H1 (cell line): ENCODE measurements around the gene ALDH3A1. TPM values are rescaled to one million over a fixed set of nuclear protein-coding genes. Genes with fewer than 3 reads are reported as not detected.

ENCODE experiments used
- CTCF ChIA-PET: fragments of 300-600 bp; sonication (Branson Sonifier 250); formaldehyde crosslinking; loops from one replicate; lab custom pipeline; 2021; ENCODE audit not compliant: partially characterized antibody; lab: Charles Lee
- POLR2A ChIA-PET: fragments of 300-600 bp; sonication (Branson Sonifier 250); formaldehyde crosslinking; loops from one replicate; lab custom pipeline; 2021; ENCODE audit warnings: inconsistent platforms; ENCODE audit not compliant: partially characterized antibody; lab: Charles Lee
- DNase-seq, 2 experiments: peaks; one replicate each; pipeline versions ENCODE4 v3.0.0 to v3.0.0-alpha.2; 2010 to 2022; ENCODE audit warnings: low spot score in 2 of 2, low read depth in 1 of 2, mixed read lengths in 1 of 2
- FAIRE-seq: peaks from 2 replicates; lab custom pipeline; 2011; peaks lifted over from hg19 to GRCh38; lab: Jason Lieb, UNC
- H2AFZ ChIP-seq: 2 replicates; pipeline ENCODE4 v1.8.1; 2012; ENCODE audit warnings: low read length, inconsistent platforms
- H2AK5ac ChIP-seq: 2 replicates; pipeline ENCODE4 v1.6.1; 2013; ENCODE audit warnings: low read depth, low read length
- H2BK120ac ChIP-seq: replicated peaks from 2 replicates; pipeline ENCODE3; 2013; ENCODE audit warnings: low read depth, low read length, inconsistent platforms
- H2BK12ac ChIP-seq: 2 replicates; pipeline ENCODE4 v1.6.1; 2013; ENCODE audit warnings: low read depth, low read length
- H2BK15ac ChIP-seq: 2 replicates; pipeline ENCODE4 v1.6.1; 2013; ENCODE audit warnings: low read length
- H2BK20ac ChIP-seq: 2 replicates; pipeline ENCODE4 v1.6.1; 2013; ENCODE audit warnings: low read length
- H2BK5ac ChIP-seq: 2 replicates; pipeline ENCODE4 v1.6.1; 2013; ENCODE audit warnings: low read depth, low read length
- H3K14ac ChIP-seq: 2 replicates; pipeline ENCODE4 v1.6.1; 2013; ENCODE audit warnings: inconsistent platforms; ENCODE audit not compliant: insufficient read length
- H3K18ac ChIP-seq: 2 replicates; pipeline ENCODE4 v1.6.1; 2013; ENCODE audit warnings: low read length; ENCODE audit errors: extremely low read depth
- H3K23ac ChIP-seq: 2 replicates; pipeline ENCODE4 v1.6.1; 2013; ENCODE audit warnings: inconsistent platforms; ENCODE audit not compliant: insufficient read length
- H3K23me2 ChIP-seq: 2 replicates; pipeline ENCODE4 v1.6.1; 2013; ENCODE audit warnings: low read depth, low read length
- H3K27ac ChIP-seq: 2 replicates; pipeline ENCODE4 v1.6.1; 2011; ENCODE audit warnings: low read depth, low read length, inconsistent platforms
- H3K27me3 ChIP-seq, 4 experiments: replicated peaks in 1 of 4; 1 replicate in 1 of 4; 2 replicates in 3 of 4; pipeline versions ENCODE4 v1.6.1 to v1.8.1; 2011 to 2013; ENCODE audit warnings: low read length in 3 of 4, mild to moderate bottlenecking in 3 of 4, inconsistent platforms in 2 of 4, mixed read lengths in 2 of 4, moderate library complexity in 1 of 4; ENCODE audit not compliant: control insufficient read depth in 3 of 4, insufficient read depth in 3 of 4; ENCODE audit errors: extremely low read depth in 1 of 4
- H3K36me3 ChIP-seq, 4 experiments: 2 replicates each; pipeline versions ENCODE4 v1.6.1 to v1.8.1; 2011 to 2013; ENCODE audit warnings: mild to moderate bottlenecking in 4 of 4, low read length in 3 of 4, moderate library complexity in 2 of 4, control low read depth in 1 of 4, inconsistent platforms in 1 of 4; ENCODE audit not compliant: insufficient read depth in 4 of 4, control insufficient read depth in 2 of 4
- H3K4ac ChIP-seq: replicated peaks from 2 replicates; pipeline ENCODE3; 2013; ENCODE audit warnings: low read length, low read depth, mixed read lengths, inconsistent platforms; ENCODE audit not compliant: insufficient read length
- H3K4me1 ChIP-seq, 4 experiments: replicated peaks in 1 of 4; 1 replicate in 1 of 4; 2 replicates in 3 of 4; pipeline versions ENCODE4 v1.6.1 to v1.8.1; 2011 to 2013; ENCODE audit warnings: low read length in 3 of 4, inconsistent platforms in 2 of 4, mixed read lengths in 1 of 4; ENCODE audit not compliant: insufficient read depth in 4 of 4, control insufficient read depth in 3 of 4
- H3K4me2 ChIP-seq, 2 experiments: 2 replicates each; pipeline versions ENCODE4 v1.6.1 to v1.8.1; 2011 to 2013; ENCODE audit warnings: low read depth in 2 of 2, low read length in 2 of 2, control low read depth in 1 of 2, inconsistent platforms in 1 of 2, mild to moderate bottlenecking in 1 of 2; ENCODE audit not compliant: insufficient read depth in 1 of 2
- H3K4me3 ChIP-seq, 4 experiments: fragments of 200-600, 300-600 bp in 1 of 4; sonication (generic), shearing (Covaris generic), sonication (Bioruptor Twin) in 1 of 4; 2 replicates each; pipeline versions ENCODE4 v1.5.1 to v1.8.1; 2011 to 2016; ENCODE audit warnings: low read length in 4 of 4, low read depth in 3 of 4, control low read depth in 2 of 4, inconsistent platforms in 2 of 4, mild to moderate bottlenecking in 2 of 4, mixed read lengths in 1 of 4, moderate library complexity in 1 of 4; ENCODE audit not compliant: insufficient read depth in 2 of 4; ENCODE audit errors: extremely low read depth in 1 of 4
- H3K56ac ChIP-seq: replicated peaks from 2 replicates; pipeline ENCODE3; 2013; ENCODE audit warnings: low read depth, mild to moderate bottlenecking, mixed read lengths, low read length, inconsistent platforms; ENCODE audit not compliant: insufficient read length
- H3K79me1 ChIP-seq: 2 replicates; pipeline ENCODE4 v1.6.1; 2013; ENCODE audit warnings: low read depth, low read length, control low read depth
- H3K79me2 ChIP-seq, 2 experiments: 2 replicates each; pipeline versions ENCODE4 v1.6.1 to v1.8.1; 2012 to 2013; ENCODE audit warnings: low read length in 2 of 2, mild to moderate bottlenecking in 2 of 2, inconsistent platforms in 1 of 2; ENCODE audit not compliant: insufficient read depth in 2 of 2, control insufficient read depth in 1 of 2
- H3K9ac ChIP-seq, 4 experiments: replicated peaks in 1 of 4; 1 replicate in 1 of 4; 2 replicates in 3 of 4; pipeline versions ENCODE4 v1.6.1 to v1.8.1; 2011 to 2013; ENCODE audit warnings: low read depth in 3 of 4, low read length in 3 of 4, control low read depth in 2 of 4, mild to moderate bottlenecking in 2 of 4, moderate library complexity in 2 of 4, inconsistent platforms in 1 of 4; ENCODE audit errors: extremely low read depth in 1 of 4
- H3K9me3 ChIP-seq, 2 experiments: 2 replicates each; pipeline versions ENCODE4 v1.6.1 to v1.8.1; 2012 to 2013; ENCODE audit warnings: mild to moderate bottlenecking in 2 of 2, moderate library complexity in 2 of 2, control low read depth in 1 of 2, inconsistent platforms in 1 of 2, low read depth in 1 of 2, low read length in 1 of 2, mixed read lengths in 1 of 2; ENCODE audit not compliant: insufficient read depth in 2 of 2
- H4K20me1 ChIP-seq, 2 experiments: replicated peaks in 1 of 2; 2 replicates each; pipeline versions ENCODE3 to v1.8.1; 2011 to 2013; ENCODE audit warnings: inconsistent platforms in 2 of 2, low read length in 2 of 2, mild to moderate bottlenecking in 1 of 2; ENCODE audit not compliant: insufficient read depth in 2 of 2, control insufficient read depth in 1 of 2
- H4K5ac ChIP-seq: 2 replicates; pipeline ENCODE4 v1.6.1; 2013; ENCODE audit warnings: low read length, low read depth, mixed read lengths, inconsistent platforms; ENCODE audit not compliant: insufficient read length
- H4K8ac ChIP-seq: 2 replicates; pipeline ENCODE4 v1.8.0; 2013; ENCODE audit warnings: mild to moderate bottlenecking, moderate library complexity, low read length, inconsistent platforms; ENCODE audit not compliant: insufficient read depth; ENCODE audit errors: extremely low read depth
- H4K91ac ChIP-seq: replicated peaks from 2 replicates; pipeline ENCODE3; 2013; ENCODE audit warnings: low read length, mixed read lengths, inconsistent platforms; ENCODE audit not compliant: insufficient read length
- CBX8 ChIP-seq: fragments of 300-800, 300-1000 bp; sonication (generic); IDR thresholded peaks from 2 replicates; pipeline ENCODE4 v1.7.1; 2016; ENCODE audit warnings: low read depth, low read length, borderline replicate concordance
- CEBPB ChIP-seq: IDR thresholded peaks from 2 replicates; pipeline ENCODE4 v1.6.1; 2012; ENCODE audit warnings: low read depth, low read length
- EP300 ChIP-seq, 2 experiments: IDR thresholded peaks; 1 replicate in 1 of 2; 2 replicates in 1 of 2; pipeline ENCODE4 v1.6.1; 2011 to 2012; ENCODE audit warnings: low read depth in 2 of 2, low read length in 2 of 2, mild to moderate bottlenecking in 2 of 2, borderline replicate concordance in 1 of 2, inconsistent platforms in 1 of 2, moderate library complexity in 1 of 2
- JUND ChIP-seq: IDR thresholded peaks from 2 replicates; pipeline ENCODE4 v1.6.1; 2011; ENCODE audit warnings: mild to moderate bottlenecking, improper control_type of control experiment, low read length
- NRF1 ChIP-seq: IDR thresholded peaks from 2 replicates; pipeline ENCODE4 v1.6.1; 2011; ENCODE audit warnings: mild to moderate bottlenecking, low read depth, low read length, improper control_type of control experiment
- POLR2A ChIP-seq, 2 experiments: IDR thresholded peaks; 1 replicate in 1 of 2; 2 replicates in 1 of 2; pipeline ENCODE4 v1.6.1; 2011; ENCODE audit warnings: low read depth in 2 of 2, low read length in 2 of 2, mild to moderate bottlenecking in 2 of 2; ENCODE audit errors: control extremely low read depth in 1 of 2
- POLR2AphosphoS5 ChIP-seq: IDR thresholded peaks from 2 replicates; pipeline ENCODE4 v1.6.1; 2011; ENCODE audit warnings: low read depth, low read length
- RXRA ChIP-seq: IDR thresholded peaks from 2 replicates; pipeline ENCODE4 v1.6.1; 2011; ENCODE audit warnings: low read depth, mild to moderate bottlenecking, low read length, moderate library complexity; ENCODE audit not compliant: insufficient read depth
- SP2 ChIP-seq: IDR thresholded peaks from 2 replicates; pipeline ENCODE4 v1.6.1; 2012; ENCODE audit warnings: mild to moderate bottlenecking, low read length, inconsistent platforms
- WGBS, 2 experiments: shearing (Covaris generic) in 1 of 2; methylation state at CpG; one replicate each; pipeline versions ENCODE4 v1.1.6 to v1.1.7; 2013 to 2015; ENCODE audit warnings: low lambda C conversion rate in 2 of 2, mixed read lengths in 2 of 2, inconsistent platforms in 1 of 2, low coverage in 1 of 2, missing lambda C conversion rate in 1 of 2; ENCODE audit not compliant: insufficient replicate concordance in 2 of 2, insufficient coverage in 1 of 2, insufficient read length in 1 of 2; ENCODE audit errors: extremely low coverage in 1 of 2, missing lambda C conversion rate in 1 of 2; 5-methylcytosine and 5-hydroxymethylcytosine counted together
- polyA plus RNA-seq, 7 experiments: library from polyadenylated mRNA; depleted of rRNA in 3 of 7; stranded (reverse) in 5 of 7; unstranded in 2 of 7; fragments of >200 nt in 5 of 7; fragments of 200-250 nt in 2 of 7; gene quantifications; 1 replicate in 5 of 7; 2 replicates in 1 of 7; 4 replicates in 1 of 7; pipeline versions ENCODE4 v1.2.1 to v1.2.3, GENCODE V29; 2011 to 2013; ENCODE audit warnings: missing spikeins in 2 of 7, mixed read lengths in 2 of 7
- total RNA-seq: library from RNA; stranded (reverse); fragmentation: NEBNext Ultra II Directional; extraction: Animal tissue kit (Norgen Biotek cat#: 25700); gene quantifications from 2 replicates; pipeline ENCODE4 v1.2.1, GENCODE V29; 2021
- TF ChIP-seq, protein P1 (sequence below): IDR thresholded peaks from 2 replicates; pipeline ENCODE4 v1.6.1; 2012; ENCODE audit warnings: inconsistent platforms
- TF ChIP-seq, protein P2 (sequence below): IDR thresholded peaks from 2 replicates; pipeline ENCODE4 v1.6.1; 2012; ENCODE audit warnings: low read length, inconsistent platforms
- TF ChIP-seq, protein P3 (sequence below): IDR thresholded peaks from 2 replicates; pipeline ENCODE4 v1.6.1; 2012; ENCODE audit warnings: inconsistent platforms

ALDH3A1 gene
- total and polyA plus RNA-seq, 2 of the 8 experiments (the other 6 are each of a cell fraction or from before 2014, with no cell fraction given), result 0.37 to 1.4 TPM

DNA sequence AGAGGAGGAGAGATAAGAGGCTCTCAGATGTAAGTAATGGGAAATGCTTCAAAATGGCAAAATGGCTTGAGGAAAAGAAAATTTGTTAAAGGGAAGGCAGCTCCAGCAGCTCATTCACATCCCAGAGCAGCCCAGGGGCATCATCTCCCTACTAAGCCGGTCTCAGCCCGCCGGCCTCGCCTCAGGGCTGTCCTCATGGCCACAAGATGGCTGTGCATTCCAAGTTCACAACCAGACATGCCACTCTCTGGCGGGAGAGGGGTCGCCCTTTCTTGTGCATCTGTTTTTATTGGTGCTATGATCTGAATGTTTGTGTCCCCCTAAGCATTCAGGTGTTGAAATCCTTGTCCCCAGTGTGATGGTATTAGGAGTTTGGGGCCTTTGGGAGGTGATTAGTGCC, 18.2 kb downstream of the ALDH3A1 start:
- no peaks in the 10 kb centered on the region for H3K23me2 ChIP-seq
- no peak overlapping the region for H3K9ac ChIP-seq
- H3K4me3 ChIP-seq, result no peak overlapping the region
- no peaks in the 10 kb centered on the region for H3K4me1 ChIP-seq
- H2AK5ac ChIP-seq, result no peak overlapping the region
- H2BK120ac ChIP-seq, result no peak overlapping the region
- H3K36me3 ChIP-seq, result no peaks in the 10 kb centered on the region
- no peaks in the 10 kb centered on the region for H3K9me3 ChIP-seq
- no peak overlapping the region for H2BK15ac ChIP-seq
- H2BK12ac ChIP-seq, result no peak overlapping the region
- CTCF ChIA-PET, result interaction anchor here (1.7 to 1.8 kb wide), 2 partner anchors 9 to 19 kb away, joined by 4 to 6 read pairs; no protein-coding TSS in a partner anchor
- no peaks in the 10 kb centered on the region for H4K20me1 ChIP-seq
- WGBS, 2 experiments, result 92% methylated on average over 6 of the region's 6 CpGs; no CpG with 5 or more reads in 1 of the 2 experiments
- no peak overlapping the region for H4K5ac ChIP-seq
- no peak overlapping the region for H3K18ac ChIP-seq
- no peaks in the 10 kb centered on the region for H3K79me2 ChIP-seq
- no peak overlapping the region for H3K27ac ChIP-seq
- H3K4me2 ChIP-seq, result no peak overlapping the region
- no peak overlapping the region for H3K23ac ChIP-seq
- no peaks in the 10 kb centered on the region for H3K27me3 ChIP-seq
- no peak overlapping the region for H3K14ac ChIP-seq
- no peak overlapping the region for H3K56ac ChIP-seq
- no peaks in the 10 kb centered on the region for H3K79me1 ChIP-seq
- no peak overlapping the region for H3K4ac ChIP-seq
- H4K8ac ChIP-seq, result no peak overlapping the region
- H2BK20ac ChIP-seq, result no peak overlapping the region
- DNase-seq (no peak), FAIRE-seq (no peak)
- H4K91ac ChIP-seq, result no peak overlapping the region
- no peak overlapping the region for H2BK5ac ChIP-seq
- POLR2A ChIA-PET, result interaction anchor here (1.3 to 1.5 kb wide), 2 partner anchors 9 to 16 kb away, joined by 3 to 4 read pairs; no protein-coding TSS in a partner anchor
- H2AFZ ChIP-seq, result no peak overlapping the region
- TF ChIP-seq, protein P1, sequence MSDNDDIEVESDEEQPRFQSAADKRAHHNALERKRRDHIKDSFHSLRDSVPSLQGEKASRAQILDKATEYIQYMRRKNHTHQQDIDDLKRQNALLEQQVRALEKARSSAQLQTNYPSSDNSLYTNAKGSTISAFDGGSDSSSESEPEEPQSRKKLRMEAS, result peak; percentile 51
- TF ChIP-seq JUND, result no peak
- no peak for TF ChIP-seq POLR2AphosphoS5
- no peak for TF ChIP-seq EP300 (IDR thresholded peaks at IDR 0.05; ENCODE audit: borderline replicate concordance in 1 of 2, low read depth in 2 of 2, low read length in 2 of 2)
- TF ChIP-seq CBX8, result no peak
- TF ChIP-seq NRF1, result no peak
- TF ChIP-seq CEBPB, result no peak
- TF ChIP-seq SP2, result no peak
- TF ChIP-seq, protein P2, sequence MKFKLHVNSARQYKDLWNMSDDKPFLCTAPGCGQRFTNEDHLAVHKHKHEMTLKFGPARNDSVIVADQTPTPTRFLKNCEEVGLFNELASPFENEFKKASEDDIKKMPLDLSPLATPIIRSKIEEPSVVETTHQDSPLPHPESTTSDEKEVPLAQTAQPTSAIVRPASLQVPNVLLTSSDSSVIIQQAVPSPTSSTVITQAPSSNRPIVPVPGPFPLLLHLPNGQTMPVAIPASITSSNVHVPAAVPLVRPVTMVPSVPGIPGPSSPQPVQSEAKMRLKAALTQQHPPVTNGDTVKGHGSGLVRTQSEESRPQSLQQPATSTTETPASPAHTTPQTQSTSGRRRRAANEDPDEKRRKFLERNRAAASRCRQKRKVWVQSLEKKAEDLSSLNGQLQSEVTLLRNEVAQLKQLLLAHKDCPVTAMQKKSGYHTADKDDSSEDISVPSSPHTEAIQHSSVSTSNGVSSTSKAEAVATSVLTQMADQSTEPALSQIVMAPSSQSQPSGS, result no peak
- TF ChIP-seq, protein P3, sequence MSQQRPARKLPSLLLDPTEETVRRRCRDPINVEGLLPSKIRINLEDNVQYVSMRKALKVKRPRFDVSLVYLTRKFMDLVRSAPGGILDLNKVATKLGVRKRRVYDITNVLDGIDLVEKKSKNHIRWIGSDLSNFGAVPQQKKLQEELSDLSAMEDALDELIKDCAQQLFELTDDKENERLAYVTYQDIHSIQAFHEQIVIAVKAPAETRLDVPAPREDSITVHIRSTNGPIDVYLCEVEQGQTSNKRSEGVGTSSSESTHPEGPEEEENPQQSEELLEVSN, result peak; percentile 68
- no peak for TF ChIP-seq POLR2A (IDR thresholded peaks at IDR 0.05; ENCODE audit: control extremely low read depth in 1 of 2, low read depth in 2 of 2, low read length in 2 of 2)
- TF ChIP-seq RXRA, result no peak
